Measurements from ENCODE around the gene NCSTN. TPM values are rescaled to one million over a fixed set of nuclear protein-coding genes. Genes with fewer than 3 reads are reported as not detected.

NCSTN gene
- total RNA-seq, 1 donor from 2014 or later, result 83.1 TPM

- Mint-ChIP-seq H3K27ac (ENCODE audit: unreplicated experiment) (no peak overlapping the region), H3K27me3 (ENCODE audit: low read depth) (no peaks in the 10 kb centered on the region), H3K9me3 (no peaks in the 10 kb centered on the region), H3K4me3 (no peak overlapping the region), H3K36me3 (ENCODE audit: low read depth) (peaks cover 23% of the 10 kb centered on the region), H3K4me1 (peaks cover 40% of the 10 kb centered on the region)
- TF ChIP-seq CTCF (conservative IDR thresholded peaks at IDR 0.05), result no peak
- no peak for DNase-seq (ENCODE audit: low read depth, low spot score)
These were observed 16.5 kb downstream of the NCSTN start for GRCh38 chr1:160359559-160360226.

- Mint-ChIP-seq H3K4me3 (no peak overlapping the region), H3K9me3 (no peaks in the 10 kb centered on the region), H3K27ac (ENCODE audit: unreplicated experiment) (peak overlapping the region; percentile 32), H3K27me3 (ENCODE audit: low read depth) (no peaks in the 10 kb centered on the region), H3K4me1 (peaks cover 40% of the 10 kb centered on the region), H3K36me3 (ENCODE audit: low read depth) (peaks cover 23% of the 10 kb centered on the region)
- DNase-seq (ENCODE audit: low read depth, low spot score), result no peak
- TF ChIP-seq CTCF (conservative IDR thresholded peaks at IDR 0.05), result no peak
These were observed 17.1 kb downstream of the NCSTN start for GRCh38 chr1:160360227-160360695.

- Mint-ChIP-seq H3K36me3 (ENCODE audit: low read depth) (peaks cover 20% of the 10 kb centered on the region), H3K9me3 (no peaks in the 10 kb centered on the region), H3K4me3 (no peak overlapping the region), H3K27ac (ENCODE audit: unreplicated experiment) (peak overlapping the region; percentile 60), H3K4me1 (peaks cover 46% of the 10 kb centered on the region), H3K27me3 (ENCODE audit: low read depth) (no peaks in the 10 kb centered on the region)
- no peak for TF ChIP-seq CTCF (conservative IDR thresholded peaks at IDR 0.05)
- DNase-seq (ENCODE audit: low read depth, low spot score), result no peak
These were observed 18.0 kb downstream of the NCSTN start for GRCh38 chr1:160361199-160361598.

- no peak for DNase-seq (ENCODE audit: low read depth, low spot score)
- H3K9me3 Mint-ChIP-seq, result no peaks in the 10 kb centered on the region
- H3K4me3 Mint-ChIP-seq, result no peak overlapping the region
- peaks cover 46% of the 10 kb centered on the region for H3K4me1 Mint-ChIP-seq
- no peaks in the 10 kb centered on the region for H3K27me3 Mint-ChIP-seq (ENCODE audit: low read depth)
- no peak for TF ChIP-seq CTCF (conservative IDR thresholded peaks at IDR 0.05)
- peak overlapping the region; percentile 60 for H3K27ac Mint-ChIP-seq (ENCODE audit: unreplicated experiment)
- H3K36me3 Mint-ChIP-seq (ENCODE audit: low read depth), result peaks cover 17% of the 10 kb centered on the region
These were observed 18.6 kb downstream of the NCSTN start for GRCh38 chr1:160361814-160362167.

- Mint-ChIP-seq H3K4me1 (peaks cover 46% of the 10 kb centered on the region), H3K9me3 (no peaks in the 10 kb centered on the region), H3K27me3 (ENCODE audit: low read depth) (no peaks in the 10 kb centered on the region), H3K4me3 (peak overlapping the region; percentile 60), H3K27ac (ENCODE audit: unreplicated experiment) (peak overlapping the region; percentile 98), H3K36me3 (ENCODE audit: low read depth) (peaks cover 17% of the 10 kb centered on the region)
- no peak for DNase-seq (ENCODE audit: low read depth, low spot score)
- TF ChIP-seq CTCF (conservative IDR thresholded peaks at IDR 0.05), result no peak
These were observed 19.2 kb downstream of the NCSTN start for GRCh38 chr1:160362168-160362957.

All from neural crest cell (in vitro differentiated cells).